LNCAP (cell line): ENCODE results near the gene EDN2.

Experiments
- CTCF ChIP-seq: fragments of 450-650 bp; IDR thresholded peaks from 2 replicates; pipeline ENCODE4 v1.5.1; 2017; ENCODE audit warnings: mild to moderate bottlenecking

Gene EDN2

GRCh38 chr1:41435570-41436178 is 48.8 kb downstream of the EDN2 start:
- no peak for TF ChIP-seq CTCF

GRCh38 chr1:41434748-41435449 is 49.6 kb downstream of the EDN2 start:
- TF ChIP-seq CTCF = no peak

GRCh38 chr1:41434306-41434705 is 50.2 kb downstream of the EDN2 start:
- TF ChIP-seq CTCF = no peak

GRCh38 chr1:41433501-41433900 is 51.0 kb downstream of the EDN2 start:
- TF ChIP-seq CTCF = no peak

- peak; percentile 90 for TF ChIP-seq CTCF
Measured at GRCh38 chr1:41432481-41433280, 51.8 kb downstream of the EDN2 start.

- no peak for TF ChIP-seq CTCF
Measured at GRCh38 chr1:41431490-41432350, 52.8 kb downstream of the EDN2 start.

- no peak for TF ChIP-seq CTCF
Measured at GRCh38 chr1:41430582-41430981, 53.9 kb downstream of the EDN2 start.
